Coronary artery (tissue), 2 donors: ENCODE data around the gene CDC26.

Experiments
- DNase-seq: peaks from one replicate; pipeline ENCODE4 v3.0.0-alpha.2; 2017; ENCODE audit warnings: low spot score
- H3K27ac ChIP-seq, 2 donors: fragments of 200-600 bp; sonication (generic); one replicate each; pipeline ENCODE4 v1.5.1; 2016 to 2019
- H3K4me3 ChIP-seq: fragments of 200-600 bp; sonication (generic); 2 replicates; pipeline ENCODE4 v1.5.1; 2016; ENCODE audit warnings: mild to moderate bottlenecking, moderate library complexity
- CTCF ChIP-seq: fragments of 200-600 bp; sonication (generic); IDR thresholded peaks from one replicate; pipeline ENCODE4 v1.5.1; 2019; ENCODE audit warnings: antibody characterized with exemption

The CDC26 gene

GRCh38 chr9:113275157-113276131 is at the start of gene CDC26, which contains the start of gene PRPF4:
CDC26 (minus strand) TSS chr9:113275572; CDS start chr9:113272507, 3,065 bp downstream.
PRPF4 (plus strand) TSS chr9:113275658; CDS start chr9:113275744, 86 bp downstream.
- Histone ChIP-seq H3K4me3 (peak within 1 kb of the TSS; percentile 92), H3K27ac (peak within 1 kb of the TSS; percentile 92 to 97)
- TF ChIP-seq CTCF, result no peak
- peak; percentile 99 for DNase-seq

GRCh38 chr9:113322671-113323070 is 47.3 kb upstream of the CDC26 start:
- DNase-seq, result no peak
- no peak for TF ChIP-seq CTCF
- no peak overlapping the region for H3K4me3 ChIP-seq
- H3K27ac ChIP-seq, result no peak overlapping the region

- no peak overlapping the region for H3K4me3 ChIP-seq
- no peak for TF ChIP-seq CTCF
- no peak overlapping the region for H3K27ac ChIP-seq
- no peak for DNase-seq
Observed at GRCh38 chr9:113320051-113320450, 44.7 kb upstream of the CDC26 start.

GRCh38 chr9:113319054-113319453 is 43.7 kb upstream of the CDC26 start:
- no peak for TF ChIP-seq CTCF

GRCh38 chr9:113317777-113318176 is 42.4 kb upstream of the CDC26 start:
- Histone ChIP-seq H3K4me3 (no peak overlapping the region), H3K27ac (no peak overlapping the region)
- TF ChIP-seq CTCF, result no peak
- DNase-seq, result no peak

More at GRCh38 chr9:113319054-113319453, 43.7 kb upstream of the CDC26 start:
- Histone ChIP-seq H3K27ac (no peak overlapping the region), H3K4me3 (no peak overlapping the region)
- no peak for DNase-seq

- Histone ChIP-seq H3K27ac (no peak overlapping the region), H3K4me3 (no peak overlapping the region)
- no peak for DNase-seq
- TF ChIP-seq CTCF, result no peak
Observed at GRCh38 chr9:113316030-113316429, 40.7 kb upstream of the CDC26 start.

GRCh38 chr9:113315231-113315630 is 39.9 kb upstream of the CDC26 start:
- no peak overlapping the region for H3K27ac ChIP-seq

More at GRCh38 chr9:113315231-113315630, 39.9 kb upstream of the CDC26 start:
- DNase-seq, result no peak
- no peak for TF ChIP-seq CTCF
- no peak overlapping the region for H3K4me3 ChIP-seq
